Stimulated activated CD4-positive, alpha-beta T cell treated with anti-CD3 and anti-CD28 coated beads, Interleukin-1b, Interleukin-23, amount 100 ng/mL, for 1 hour (primary cell): ENCODE data around the gene GLRX3.
"Not testable (repeated sequence)": the region's sequence is repeated elsewhere in the genome, so short reads cannot be mapped to it uniquely, and the experiment has no call there.

ENCODE experiments used
- DNase-seq, 2 donors: peaks; one replicate each; pipeline ENCODE4 v3.0.0-alpha.2; 2020; ENCODE audit warnings: low read depth in 2 of 2

The GLRX3 gene

DNA sequence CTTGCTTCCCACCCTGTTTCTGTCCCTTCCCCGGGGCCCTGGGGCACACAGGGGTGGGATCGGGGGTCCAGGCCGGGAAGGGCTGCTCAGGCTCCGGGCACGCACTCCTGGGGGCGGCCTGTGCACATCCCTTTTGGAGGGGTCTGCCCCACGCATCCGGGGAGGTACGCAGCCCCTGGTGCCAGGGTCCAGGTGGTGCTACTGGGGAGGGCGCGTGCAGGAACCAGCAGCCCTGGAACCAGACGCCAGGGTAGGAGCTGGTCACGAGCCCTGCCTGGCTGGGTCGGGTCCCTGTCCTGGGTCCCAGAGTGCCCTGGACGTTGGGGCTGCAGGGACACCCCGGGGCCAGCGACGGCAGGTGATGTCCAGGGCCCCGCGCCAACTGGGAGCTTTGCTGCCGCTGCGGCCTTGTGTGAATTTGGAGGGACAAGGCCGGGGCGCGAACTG is 53.4 kb downstream of the GLRX3 start:
- DNase-seq: no peak

DNA sequence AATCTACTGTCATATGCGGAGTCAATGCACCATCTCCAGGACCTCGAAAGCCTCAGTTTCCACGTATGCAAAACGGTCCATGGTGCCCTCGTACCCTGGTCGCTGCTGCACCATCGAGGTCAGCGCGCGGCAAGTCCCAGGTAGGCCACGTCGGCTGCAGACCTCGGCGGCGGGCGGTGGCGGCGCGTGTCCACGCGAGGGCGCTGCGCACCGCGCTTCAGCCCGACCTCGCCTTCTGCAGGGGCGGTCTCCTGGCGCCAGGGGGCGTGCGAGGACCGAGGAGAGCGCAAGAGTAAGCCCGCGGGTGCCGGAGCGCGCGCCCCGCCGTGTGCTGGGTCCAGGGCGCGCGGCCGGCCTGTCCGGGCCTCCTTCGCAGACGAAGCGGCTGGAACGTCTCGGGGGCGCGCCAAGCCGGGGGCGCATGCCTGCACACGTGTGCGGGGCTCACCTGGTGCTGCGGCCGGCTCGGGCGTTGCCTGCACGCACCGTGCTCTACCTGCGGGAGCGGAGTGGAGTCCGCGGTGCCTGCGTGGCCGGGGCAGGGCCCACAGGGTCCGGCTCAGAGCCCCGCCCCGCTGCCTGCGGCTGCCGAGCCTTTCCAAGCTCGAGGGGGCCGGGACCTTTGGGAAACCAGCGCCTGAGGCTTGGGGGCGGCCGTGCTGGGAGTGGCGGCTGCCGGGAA is 54.0 kb downstream of the GLRX3 start:
- DNase-seq: peak; percentile 76 to 87

DNA sequence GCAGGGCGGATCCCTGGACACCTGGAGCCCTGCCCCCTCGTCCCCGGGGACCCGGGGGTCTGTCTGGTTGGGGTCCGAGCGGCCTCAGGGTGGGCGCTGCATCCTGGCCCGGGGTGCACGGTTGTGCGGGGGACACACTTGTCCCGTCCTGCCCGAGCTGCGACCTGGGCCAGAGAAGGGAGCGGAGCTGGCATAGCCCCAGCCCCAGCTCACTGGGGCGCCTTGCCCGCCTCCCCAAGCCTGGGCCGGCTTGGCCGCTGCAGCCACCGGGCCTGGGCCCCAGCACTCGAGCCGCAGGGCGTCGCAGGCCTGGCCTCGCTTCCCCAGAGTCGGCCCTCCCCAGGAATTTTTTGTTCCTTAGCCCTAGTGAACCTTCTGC is 54.5 kb downstream of the GLRX3 start:
- no peak for DNase-seq

DNA sequence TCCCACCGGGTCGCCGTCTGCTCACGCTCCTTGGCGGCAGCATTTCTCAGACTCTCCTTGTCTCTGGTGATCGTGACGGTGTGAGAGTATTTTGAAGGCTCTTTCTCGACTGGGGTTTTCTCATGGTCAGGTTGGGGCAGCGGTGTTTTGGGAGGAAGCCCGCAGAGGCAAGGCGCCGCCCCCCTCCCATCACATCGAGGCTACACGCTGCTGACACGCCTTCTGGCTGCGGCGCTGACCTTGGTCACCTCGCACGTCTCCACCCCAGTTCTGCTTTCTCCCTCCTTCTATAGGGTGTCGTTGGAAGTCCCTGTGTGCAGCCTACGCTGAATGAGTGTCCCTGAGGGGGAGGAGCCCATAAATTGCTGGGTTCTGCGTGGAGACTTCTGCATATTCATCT is 55.2 kb downstream of the GLRX3 start:
- no peak for DNase-seq

DNA sequence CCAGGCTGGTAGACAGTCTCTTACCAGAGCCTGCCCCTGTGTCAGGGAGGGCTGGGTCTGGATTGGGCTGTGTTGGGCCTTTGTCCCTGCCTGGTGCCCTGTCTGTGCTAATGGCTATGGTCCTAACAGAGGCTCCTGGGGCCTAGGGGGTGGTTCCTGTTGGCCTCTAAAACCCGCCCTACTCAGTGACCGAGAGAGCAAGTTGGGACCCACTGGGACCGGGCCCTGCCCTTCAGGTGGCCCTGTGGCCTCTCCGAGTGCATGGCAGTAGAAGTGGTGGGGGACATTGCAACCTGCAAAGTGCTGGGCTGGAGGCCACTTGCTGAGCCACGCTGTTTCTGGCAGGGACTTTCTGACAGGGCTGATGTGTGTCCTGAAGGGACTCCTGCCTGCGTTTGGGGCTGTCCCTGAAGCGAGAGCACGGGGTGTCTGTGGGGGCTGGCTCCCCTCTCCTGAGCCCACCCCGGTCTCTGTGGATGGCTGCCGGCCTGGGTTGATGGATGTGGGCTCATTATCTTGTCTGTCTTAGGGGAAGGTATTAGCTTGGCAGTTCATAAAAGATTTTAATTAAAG is 56.2 kb downstream of the GLRX3 start:
- no peak for DNase-seq

DNA sequence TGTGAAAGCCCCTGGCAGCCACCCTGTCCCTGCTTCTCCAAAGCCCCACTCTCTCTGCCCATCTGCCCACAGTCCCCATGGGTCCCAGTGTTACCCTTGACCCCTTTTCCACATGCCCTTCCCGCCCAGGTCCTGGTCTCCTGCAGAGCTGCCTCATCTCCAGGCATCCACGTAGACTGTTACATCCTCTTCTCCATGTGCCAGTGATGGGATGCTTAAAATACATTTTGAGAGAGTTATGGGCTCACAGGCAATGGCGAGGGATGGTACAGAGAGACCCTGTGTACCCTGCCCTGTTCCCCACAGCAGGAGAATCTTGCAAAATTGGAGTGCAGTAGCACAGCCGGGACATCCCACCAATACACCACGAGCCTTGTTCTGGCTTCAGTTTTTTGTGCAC is 56.8 kb downstream of the GLRX3 start:
- no peak for DNase-seq

DNA sequence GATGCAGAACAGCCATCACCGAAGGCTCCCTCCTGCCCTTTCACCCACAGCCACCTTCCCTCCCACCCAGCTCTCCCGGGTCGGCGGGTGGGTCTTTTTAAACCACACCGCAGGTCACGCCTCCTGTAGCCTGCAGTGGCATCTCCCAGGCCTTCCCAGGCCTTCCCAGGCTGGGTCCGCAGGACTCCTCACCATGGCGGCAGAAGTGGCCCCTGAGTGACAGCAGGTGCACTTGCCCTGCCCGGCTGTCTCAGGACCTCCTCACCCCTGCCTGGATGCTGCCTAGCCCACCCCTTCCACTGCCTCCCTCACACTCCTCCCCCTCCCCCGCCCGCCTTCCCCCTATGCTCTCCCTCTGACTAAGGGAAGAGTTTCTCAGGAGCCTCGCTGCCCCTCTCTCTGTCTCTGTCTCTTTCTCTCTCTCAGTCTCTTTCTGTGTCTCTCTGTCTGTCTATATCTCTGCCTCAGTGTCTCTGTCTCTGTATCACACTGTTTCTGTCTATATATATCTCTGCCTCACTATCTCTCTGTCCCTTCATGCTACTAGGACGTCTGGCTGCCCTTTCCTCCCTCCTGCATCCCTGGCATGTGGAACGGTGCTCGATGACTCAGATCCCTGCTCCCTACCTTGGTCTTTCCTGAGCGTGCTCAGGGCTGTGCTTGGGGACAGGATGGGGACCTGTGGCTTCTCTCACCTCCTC is 57.5 kb downstream of the GLRX3 start:
- no peak for DNase-seq

DNA sequence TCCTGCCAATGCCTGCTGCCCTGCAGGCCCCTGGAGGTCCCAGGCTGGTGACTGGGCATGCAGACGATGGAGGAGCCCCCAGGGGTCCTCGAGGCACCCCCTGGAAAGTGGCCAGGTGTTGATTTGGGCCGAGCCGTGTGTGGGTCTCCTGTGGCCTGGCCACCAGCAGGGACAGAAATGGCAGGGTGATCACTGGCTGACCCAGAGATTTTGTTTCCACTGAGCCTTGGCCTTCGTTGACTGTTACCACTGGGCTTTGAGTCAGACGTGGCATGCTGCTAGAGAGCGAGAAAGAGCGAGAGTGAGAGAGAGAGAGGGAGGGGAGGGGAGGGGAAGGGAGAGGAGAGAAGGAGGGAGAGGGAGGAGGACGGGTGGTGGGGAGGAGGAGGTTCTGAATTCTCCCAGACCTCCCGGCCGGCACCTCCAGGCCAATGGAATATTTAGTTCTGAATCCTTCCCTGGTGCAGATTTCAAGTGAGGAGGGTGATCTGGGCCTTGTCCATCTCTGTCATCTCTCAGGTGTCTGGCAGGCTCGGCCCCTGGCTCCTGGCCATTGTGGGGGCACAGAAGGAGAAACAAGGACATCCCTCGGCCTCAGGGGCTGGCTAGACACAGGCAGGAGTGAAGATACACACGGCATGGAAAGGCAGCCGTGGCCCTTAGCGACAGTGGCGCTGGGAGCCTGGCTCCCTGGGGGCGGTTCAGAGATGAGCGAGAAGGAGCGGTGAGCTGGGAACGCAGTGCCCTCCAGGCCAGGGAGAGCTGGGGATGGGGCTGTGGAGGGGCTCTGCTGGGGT is 58.2 kb downstream of the GLRX3 start:
- no peak for DNase-seq

DNA sequence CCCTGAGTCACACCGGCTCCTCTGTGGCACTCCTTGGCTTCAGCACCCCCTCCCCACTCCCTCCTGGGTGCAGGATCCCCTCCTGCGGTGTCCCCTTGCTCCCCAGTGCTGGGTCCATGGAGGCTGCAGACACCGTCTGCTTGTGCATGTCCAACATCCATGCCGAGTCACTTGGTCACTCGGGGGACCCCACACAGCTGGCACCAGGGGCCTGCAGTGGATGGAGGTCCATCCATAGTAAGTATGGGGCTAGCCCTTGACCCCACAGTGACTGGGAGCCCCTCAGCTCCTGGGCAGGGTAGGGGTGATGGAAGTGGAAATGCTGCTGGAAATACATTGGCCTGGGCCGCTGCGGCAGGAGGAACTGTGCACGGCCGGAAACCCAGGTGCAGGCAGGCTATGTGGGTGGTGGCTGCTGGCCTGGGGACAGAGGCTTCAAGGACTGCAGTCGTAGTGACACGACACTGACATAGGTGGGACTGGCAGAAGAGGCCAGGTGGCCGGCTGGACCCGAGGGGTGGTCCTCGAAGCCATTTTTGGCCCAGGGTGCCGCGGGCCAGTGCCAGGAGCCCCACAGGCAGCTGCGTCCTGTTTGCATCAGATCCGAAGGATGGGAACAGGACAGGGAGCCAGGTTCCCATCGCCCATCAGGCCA is 58.9 kb downstream of the GLRX3 start:
- no peak for DNase-seq

DNA sequence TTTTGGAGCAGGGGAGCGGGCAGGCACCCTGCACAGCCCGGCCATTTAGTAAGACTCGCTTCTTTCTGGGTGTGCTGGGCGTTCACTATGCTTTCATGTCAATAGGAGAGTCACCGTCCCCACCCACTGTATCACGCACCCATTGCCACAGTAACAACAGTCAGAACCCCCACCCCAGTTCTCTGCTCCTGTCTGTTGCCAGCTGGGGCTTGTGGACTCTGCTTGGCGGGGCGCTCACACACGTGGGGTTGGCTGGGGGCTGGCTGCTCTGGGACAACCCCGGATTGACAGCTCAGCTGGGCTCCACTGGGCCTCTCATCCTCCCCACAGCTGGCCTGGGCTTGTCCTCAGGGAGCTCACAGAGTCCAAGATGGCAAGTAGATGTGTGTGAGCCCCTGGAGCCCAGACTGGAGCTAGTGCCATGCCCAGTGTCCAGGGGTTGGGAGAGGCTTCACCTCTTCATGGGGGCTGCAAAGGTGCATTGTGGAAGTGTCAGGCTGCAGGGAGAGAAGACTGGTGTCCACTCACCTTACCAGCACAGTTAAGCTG is 59.6 kb downstream of the GLRX3 start:
- DNase-seq: no peak

DNA sequence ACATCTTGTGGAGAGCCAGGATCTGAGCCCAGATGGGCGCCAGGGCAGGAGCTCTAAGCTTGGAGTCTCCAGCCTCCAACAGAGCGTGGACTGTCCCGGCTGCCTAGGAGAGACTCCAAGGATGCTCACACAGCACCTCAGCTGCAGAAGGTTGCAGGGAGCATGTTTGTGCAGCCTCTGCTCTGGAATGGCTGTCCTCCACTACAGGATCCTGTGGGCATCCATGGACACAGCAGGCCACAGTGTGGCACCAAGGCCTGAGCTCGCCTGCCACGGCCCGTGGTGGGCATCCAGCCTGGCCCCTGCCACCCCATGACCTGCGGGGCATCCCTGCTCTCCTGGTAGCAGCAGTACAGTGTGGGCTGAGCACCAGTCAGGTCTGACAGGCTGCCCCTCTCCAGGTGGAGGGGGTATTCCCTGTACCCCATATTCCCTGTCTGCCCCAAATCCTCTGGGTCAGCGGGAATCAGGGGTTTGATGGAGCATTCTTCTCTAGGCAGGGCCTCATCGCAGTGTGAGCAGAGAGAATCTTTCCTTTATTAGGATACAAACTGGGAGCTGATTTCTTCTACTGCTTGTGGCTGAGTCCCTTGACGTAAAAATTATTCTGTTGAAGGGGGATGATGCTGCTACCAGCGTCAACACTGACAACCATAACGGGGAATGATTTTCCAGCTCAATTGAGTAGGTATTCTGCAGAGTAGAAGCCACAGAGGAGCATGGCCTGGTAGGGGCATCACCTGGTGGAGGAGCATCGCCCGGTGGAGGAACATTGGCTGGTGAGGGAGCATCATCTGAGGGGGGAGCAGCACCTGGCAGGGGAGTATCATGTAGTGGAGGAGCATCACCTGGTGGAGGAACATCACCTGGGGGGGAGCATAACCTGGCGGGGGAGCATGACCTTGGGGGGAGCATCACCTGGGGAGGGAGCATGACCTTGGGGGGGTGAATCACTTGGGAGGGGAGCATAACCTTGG is 60.6 kb downstream of the GLRX3 start:
- no peak for DNase-seq

DNA sequence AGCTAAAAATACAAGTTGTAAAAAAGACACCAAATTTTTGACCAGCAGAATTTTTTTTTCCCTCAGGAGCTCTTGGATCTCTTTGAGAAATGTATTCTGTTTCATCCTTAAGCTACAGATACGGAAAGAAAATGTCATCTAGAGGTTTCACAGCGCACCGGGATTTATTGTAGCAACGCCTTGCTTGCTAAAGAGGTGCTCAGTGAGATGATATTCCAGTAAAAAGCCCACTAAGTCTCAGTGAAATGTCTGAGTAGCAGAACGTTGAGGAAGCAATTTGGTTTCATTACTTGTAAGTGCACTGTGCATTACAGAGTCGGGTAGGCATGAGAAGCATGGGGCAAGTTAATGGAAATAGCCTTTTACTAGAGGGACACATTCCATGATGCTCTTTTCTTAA is 62.5 kb downstream of the GLRX3 start:
- DNase-seq: no peak

DNA sequence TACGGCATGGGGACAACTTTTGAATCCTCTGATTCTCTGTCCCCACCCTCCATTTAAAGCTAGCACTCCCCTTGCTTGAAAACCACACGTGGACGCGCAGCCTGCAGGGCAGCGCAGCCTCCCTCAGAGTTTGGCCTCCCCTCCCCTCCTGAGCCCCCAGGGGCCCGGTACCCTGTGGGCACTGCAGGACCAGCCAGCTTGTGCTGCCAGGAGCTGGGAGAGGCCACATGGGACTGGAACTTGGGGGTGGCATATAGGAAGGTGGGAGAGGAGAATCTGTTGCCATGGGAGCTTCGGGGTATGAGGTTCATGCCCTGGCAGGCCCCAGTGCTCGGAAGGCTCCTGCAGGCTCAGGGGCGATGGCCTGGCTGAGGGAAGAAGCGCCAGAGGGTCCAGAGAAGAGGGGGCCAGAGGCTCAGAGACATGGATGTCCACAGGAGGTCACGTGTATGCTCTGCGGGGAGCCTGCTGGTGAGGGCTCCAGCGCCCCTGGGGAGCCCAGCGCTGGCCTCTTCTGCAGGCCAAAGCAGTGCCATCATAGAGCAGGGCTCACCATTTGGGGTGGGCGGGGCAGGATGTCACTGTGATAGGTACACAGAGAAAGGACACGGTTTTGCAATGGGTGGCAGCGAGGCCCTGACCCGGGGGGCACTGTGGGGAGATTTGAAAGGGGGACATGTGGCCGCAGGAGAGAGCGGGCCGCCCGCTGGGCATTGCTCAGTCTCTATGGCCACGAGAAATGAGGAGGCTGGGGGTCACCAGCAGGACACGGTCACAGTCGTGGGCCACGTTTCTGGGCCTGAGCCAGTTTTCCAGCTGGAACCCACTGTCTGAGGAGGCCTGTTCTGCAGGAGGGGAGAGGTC is 64.2 kb downstream of the GLRX3 start:
- no peak for DNase-seq

DNA sequence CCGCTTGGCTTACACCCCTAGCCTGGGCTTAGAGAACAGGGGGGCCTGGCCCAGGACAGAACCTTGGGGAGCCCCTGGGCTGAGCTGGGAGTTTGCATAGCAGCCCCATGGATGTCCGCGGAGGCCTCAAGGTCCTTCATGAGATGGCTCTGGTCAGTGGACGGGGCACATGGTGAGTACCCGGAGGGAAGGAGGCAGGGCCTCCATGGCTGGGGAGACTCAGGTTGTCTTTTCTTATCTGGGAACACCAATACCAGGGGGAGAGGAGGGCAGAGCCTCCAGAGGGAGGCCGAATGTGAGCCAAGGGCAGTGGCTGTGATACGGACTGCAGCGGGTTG is 64.8 kb downstream of the GLRX3 start:
- DNase-seq: no peak

DNA sequence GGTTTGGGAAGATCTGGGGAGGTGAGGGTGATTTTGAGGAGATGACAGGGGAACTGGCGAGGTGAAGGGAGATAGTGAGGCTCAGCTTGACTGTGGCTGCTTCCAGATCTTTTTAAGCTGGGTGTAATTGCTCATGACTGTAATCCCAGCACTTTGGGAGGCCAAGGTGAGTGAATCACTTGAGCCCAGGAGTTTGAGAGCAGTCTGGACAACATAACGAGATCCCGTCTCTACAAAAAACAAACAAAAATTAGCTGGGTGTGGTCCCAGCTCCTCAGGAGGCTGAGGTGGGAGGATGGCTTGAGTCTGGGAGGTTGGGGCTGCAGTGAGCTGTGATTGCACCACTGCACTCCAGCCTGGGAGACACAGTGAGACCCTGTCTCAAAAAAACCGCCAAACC is 66.0 kb downstream of the GLRX3 start:
- DNase-seq: not testable (repeated sequence)

DNA sequence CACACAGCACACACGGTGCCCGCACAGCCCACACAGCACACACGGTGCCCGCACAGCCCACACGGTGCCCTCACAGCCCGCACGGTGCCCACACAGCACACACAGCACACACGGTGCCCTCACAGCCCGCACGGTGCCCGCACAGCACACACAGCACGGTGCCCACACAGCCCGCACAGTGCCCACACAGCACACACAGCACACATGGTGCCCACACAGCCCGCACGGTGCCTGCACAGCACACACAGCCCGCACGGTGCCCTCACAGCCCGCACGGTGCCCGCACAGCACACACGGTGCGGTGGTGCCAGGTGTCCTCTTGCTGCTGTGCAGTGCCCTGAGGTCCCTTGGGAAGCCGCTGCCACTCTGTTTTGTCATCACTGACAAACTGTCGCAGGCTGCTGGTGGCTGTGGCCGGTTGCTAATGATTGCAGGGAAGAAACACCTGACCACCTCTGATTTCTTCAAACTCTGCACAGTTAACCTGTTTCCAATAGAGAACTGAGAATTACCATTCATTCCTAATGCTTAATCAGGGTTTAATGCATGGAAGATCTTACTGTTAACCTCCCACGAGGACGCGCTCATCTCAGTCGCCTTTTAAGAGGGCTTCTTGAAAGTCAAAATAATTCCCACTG is 66.9 kb downstream of the GLRX3 start:
- DNase-seq: no peak

DNA sequence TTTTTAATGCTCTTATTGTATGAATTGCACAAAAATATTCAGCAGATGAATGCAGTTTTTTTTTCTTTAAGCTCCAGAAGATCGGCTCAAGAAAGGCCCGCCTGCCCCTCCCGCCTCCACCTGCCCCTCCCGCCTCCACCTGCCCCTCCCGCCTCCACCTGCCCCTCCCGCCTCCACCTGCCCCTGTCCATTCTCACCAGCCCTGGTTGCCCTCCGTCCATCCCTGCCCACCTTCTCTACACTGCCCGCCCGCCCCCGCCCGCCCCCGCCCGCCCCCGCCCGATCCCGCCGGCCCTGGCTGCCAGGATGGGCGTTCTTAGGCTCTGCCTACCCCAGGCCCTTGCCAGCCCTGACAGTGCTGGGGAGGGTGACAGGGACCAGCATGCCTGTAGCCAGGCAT is 67.4 kb downstream of the GLRX3 start:
- DNase-seq: no peak

DNA sequence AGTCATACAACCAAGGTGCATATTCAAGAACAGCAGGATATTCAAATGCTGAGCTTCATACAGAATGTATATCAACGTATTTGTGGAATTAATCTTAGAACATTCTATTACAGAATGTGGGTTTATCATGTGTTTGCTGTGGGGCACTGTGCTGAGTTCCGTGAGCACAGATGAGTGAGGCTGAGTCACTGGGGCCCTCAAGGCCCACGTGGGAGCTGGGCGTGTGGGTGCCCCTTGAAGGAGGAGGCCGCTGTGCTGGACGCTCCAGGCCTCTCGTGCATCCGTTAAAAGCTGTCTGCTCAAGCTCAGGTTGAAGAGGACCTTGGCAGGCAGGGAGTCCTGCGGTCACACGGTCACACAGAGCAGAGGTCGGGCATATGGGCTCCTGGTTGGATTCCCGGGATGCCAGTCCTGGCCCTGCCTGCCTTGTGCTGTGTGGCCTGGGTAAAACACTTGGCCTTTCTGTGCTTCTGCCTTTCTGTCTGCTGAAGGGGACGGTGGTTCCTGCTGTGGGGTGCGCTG is 70.1 kb downstream of the GLRX3 start:
- DNase-seq: no peak

DNA sequence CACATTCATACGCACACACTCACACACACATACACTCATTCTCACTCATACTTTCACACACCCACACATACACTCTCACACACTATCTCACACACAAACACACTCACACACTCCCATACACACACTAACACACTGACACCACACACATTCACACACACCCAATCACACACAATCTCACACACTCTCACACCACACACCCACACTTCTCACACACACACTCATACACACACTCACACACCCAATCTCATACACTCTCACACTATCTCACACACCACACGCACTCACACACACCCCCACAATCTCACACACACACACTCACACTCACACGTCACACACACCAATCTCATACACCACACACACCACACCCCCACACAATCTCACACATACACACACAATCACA is 71.0 kb downstream of the GLRX3 start:
- DNase-seq: no peak
